Endodermal cell (in vitro differentiated cells): ENCODE data around the gene CALB2. TPM values are rescaled to one million over a fixed set of nuclear protein-coding genes. Genes with fewer than 3 reads are reported as not detected.

ENCODE experiments used
- DNase-seq: peaks from one replicate; pipeline ENCODE4 v3.0.0-alpha.2; 2017
- H3K27ac ChIP-seq: 2 replicates; pipeline ENCODE4 v1.5.1; 2013; ENCODE audit warnings: mild to moderate bottlenecking, low read depth, low read length, moderate library complexity
- H3K27me3 ChIP-seq: 2 replicates; pipeline ENCODE4 v1.6.1; 2013; ENCODE audit warnings: mild to moderate bottlenecking, low read length, moderate library complexity; ENCODE audit not compliant: insufficient read depth, control insufficient read depth, poor library complexity, severe bottlenecking
- H3K36me3 ChIP-seq: 2 replicates; pipeline ENCODE4 v1.7.0; 2013; ENCODE audit warnings: mild to moderate bottlenecking, low read length, moderate library complexity; ENCODE audit not compliant: control insufficient read depth, insufficient read depth
- H3K4me1 ChIP-seq: one replicate; pipeline ENCODE4 v1.7.0; 2013; ENCODE audit warnings: low read length; ENCODE audit not compliant: control insufficient read depth, insufficient read depth
- H3K4me3 ChIP-seq: 2 replicates; pipeline ENCODE4 v1.5.1; 2013; ENCODE audit warnings: mild to moderate bottlenecking, low read length, moderate library complexity
- H3K9ac ChIP-seq: 2 replicates; pipeline ENCODE4 v1.6.1; 2013; ENCODE audit warnings: mild to moderate bottlenecking, low read length, moderate library complexity; ENCODE audit not compliant: poor library complexity, severe bottlenecking; ENCODE audit errors: extremely low read depth
- H3K9me3 ChIP-seq: 2 replicates; pipeline ENCODE4 v1.6.1; 2013; ENCODE audit warnings: mild to moderate bottlenecking, low read length, moderate library complexity; ENCODE audit not compliant: control insufficient read depth
- H3K27ac Mint-ChIP-seq: 2 replicates; pipeline ENCODE4 v1.8.0; 2020; ENCODE audit warnings: mixed read lengths
- H3K27me3 Mint-ChIP-seq: 2 replicates; pipeline ENCODE4 v1.8.0; 2021; ENCODE audit warnings: mild to moderate bottlenecking, mixed read lengths; ENCODE audit not compliant: insufficient read depth
- H3K36me3 Mint-ChIP-seq: 2 replicates; pipeline ENCODE4 v1.8.0; 2020; ENCODE audit warnings: low read depth, mixed read lengths
- H3K4me1 Mint-ChIP-seq: 2 replicates; pipeline ENCODE4 v1.8.0; 2020; ENCODE audit warnings: mixed read lengths
- H3K4me3 Mint-ChIP-seq: 2 replicates; pipeline ENCODE4 v1.8.0; 2020; ENCODE audit warnings: mild to moderate bottlenecking, moderate library complexity, mixed read lengths
- H3K9me3 Mint-ChIP-seq: 2 replicates; pipeline ENCODE4 v1.8.0; 2020; ENCODE audit warnings: mild to moderate bottlenecking, mixed read lengths
- CTCF ChIP-seq: fragments of 200-600 bp; sonication (generic); conservative IDR thresholded peaks from 2 replicates; pipeline ENCODE4 v1.5.0; 2021; ENCODE audit warnings: antibody characterized with exemption, mild to moderate bottlenecking
- WGBS, 2 experiments: methylation state at CpG; one replicate each; pipeline versions ENCODE4 v1.1.5 to v1.1.7; 2013; ENCODE audit warnings: missing lambda C conversion rate in 2 of 2, mixed read lengths in 1 of 2; ENCODE audit not compliant: insufficient coverage in 1 of 2, insufficient read length in 1 of 2; 5-methylcytosine and 5-hydroxymethylcytosine counted together
- total RNA-seq, 2 donors: library from RNA; stranded (reverse); fragmentation: NEBNext Ultra II Directional in 1 of 2; extraction: Animal tissue kit (Norgen Biotek cat#: 25700) in 1 of 2; gene quantifications; 2 replicates in 1 of 2; 3 replicates in 1 of 2; pipeline ENCODE4 v1.2.1, GENCODE V29; 2021

The CALB2 gene
- total RNA-seq, 2 donors from 2014 or later: 1.8 TPM; not detected in 1

GRCh38 chr16:71409011-71409775, 50.7 kb downstream of the CALB2 start:
- Histone ChIP-seq H3K27ac (no peak overlapping the region), H3K36me3 (no peaks in the 10 kb centered on the region), H3K4me1 (peaks cover 11% of the 10 kb centered on the region), H3K9ac (peak overlapping the region; percentile 20), H3K27me3 (no peaks in the 10 kb centered on the region), H3K9me3 (peaks cover 11% of the 10 kb centered on the region), H3K4me3 (peak overlapping the region; percentile 5)
- WGBS, 2 experiments: 75 to 82% methylated on average over 10 to 16 of the region's 16 CpGs
- H3K27ac Mint-ChIP-seq: peak overlapping the region; percentile 60
- H3K4me3 Mint-ChIP-seq: no peak overlapping the region
- H3K36me3 Mint-ChIP-seq: peaks cover 2% of the 10 kb centered on the region
- DNase-seq: peak; percentile 65
- peaks cover 25% of the 10 kb centered on the region for H3K4me1 Mint-ChIP-seq
- H3K9me3 Mint-ChIP-seq: peaks cover 14% of the 10 kb centered on the region
- H3K27me3 Mint-ChIP-seq: peaks cover 19% of the 10 kb centered on the region
- TF ChIP-seq CTCF: no peak

- Mint-ChIP-seq H3K9me3 (peaks cover 5% of the 10 kb centered on the region), H3K27ac (no peak overlapping the region), H3K27me3 (peaks cover 19% of the 10 kb centered on the region), H3K4me3 (no peak overlapping the region), H3K36me3 (peaks cover under 1% of the 10 kb centered on the region), H3K4me1 (peaks cover 25% of the 10 kb centered on the region)
- H3K4me1 ChIP-seq: peaks cover 11% of the 10 kb centered on the region
- H3K4me3 ChIP-seq: no peak overlapping the region
- TF ChIP-seq CTCF: no peak
- H3K36me3 ChIP-seq: no peaks in the 10 kb centered on the region
- no peak overlapping the region for H3K9ac ChIP-seq
- H3K27ac ChIP-seq: no peak overlapping the region
- no peaks in the 10 kb centered on the region for H3K27me3 ChIP-seq
- no peak for DNase-seq
- H3K9me3 ChIP-seq: peaks cover 1% of the 10 kb centered on the region
- 80 to 94% methylated on average over 1 to 5 of the region's 5 CpGs for WGBS, 2 experiments
Measured at GRCh38 chr16:71410146-71410545, 51.6 kb downstream of the CALB2 start.

- Mint-ChIP-seq H3K27me3 (peaks cover 23% of the 10 kb centered on the region), H3K4me3 (peak overlapping the region; percentile 46), H3K4me1 (peaks cover 25% of the 10 kb centered on the region), H3K9me3 (no peaks in the 10 kb centered on the region), H3K27ac (peak overlapping the region; percentile 64), H3K36me3 (no peaks in the 10 kb centered on the region)
- TF ChIP-seq CTCF: peak; percentile 82
- no peaks in the 10 kb centered on the region for H3K9me3 ChIP-seq
- H3K27ac ChIP-seq: no peak overlapping the region
- H3K36me3 ChIP-seq: no peaks in the 10 kb centered on the region
- H3K4me3 ChIP-seq: peak overlapping the region; percentile 67
- no peak overlapping the region for H3K9ac ChIP-seq
- peaks cover 10% of the 10 kb centered on the region for H3K27me3 ChIP-seq
- WGBS, 2 experiments: 14 to 18% methylated on average over 18 to 24 of the region's 24 CpGs
- peak; percentile 96 for DNase-seq
- peaks cover 11% of the 10 kb centered on the region for H3K4me1 ChIP-seq
Measured at GRCh38 chr16:71412270-71413160, 54.0 kb downstream of the CALB2 start.
